Measurements from ENCODE around the gene CHMP4B.

DNA sequence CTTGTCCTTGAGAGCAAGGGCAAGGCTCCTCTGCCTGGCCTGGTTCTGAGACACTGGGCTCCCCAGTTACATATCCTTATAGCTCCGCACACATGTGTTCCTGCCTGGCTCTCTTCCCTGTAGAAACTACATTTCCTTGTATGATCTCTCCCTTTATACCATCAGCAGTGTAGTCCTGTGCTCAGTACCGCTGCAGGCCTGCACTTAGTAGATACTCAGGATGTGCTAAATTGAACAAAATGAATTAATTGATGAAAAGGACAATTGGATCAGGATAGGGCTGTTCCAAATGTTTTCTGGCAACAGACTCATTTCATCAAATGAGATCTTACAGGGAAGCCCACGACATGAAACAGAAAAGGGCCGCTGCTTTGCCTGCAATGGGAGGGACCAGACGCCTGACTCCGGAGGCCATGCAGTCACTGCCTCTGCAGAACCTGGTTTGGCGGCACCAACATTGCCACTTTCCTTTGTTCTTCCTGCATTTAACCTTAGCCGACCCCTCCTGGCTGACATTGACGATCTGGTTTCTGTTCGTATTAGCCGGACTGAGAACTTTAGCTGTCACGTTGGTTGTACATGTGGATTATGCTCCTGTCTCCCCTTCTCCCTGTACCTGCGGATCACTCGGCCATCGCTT, 53.3 kb downstream of the CHMP4B start:
- no peak for TF ChIP-seq POLR2A (IDR thresholded peaks at IDR 0.05)
- TF ChIP-seq POLR2AphosphoS5 (IDR thresholded peaks at IDR 0.05), result no peak
